Smooth muscle cell (in vitro differentiated cells): ENCODE data around the gene DGKH. TPM values are rescaled to one million over a fixed set of nuclear protein-coding genes. Genes with fewer than 3 reads are reported as not detected.

Experiments
- DNase-seq: peaks from one replicate; lab custom pipeline; 2025; ENCODE audit not compliant: unreplicated experiment; lab: John Stamatoyannopoulos, UW
- H2AFZ ChIP-seq: fragments of 200-600 bp; sonication (generic); 2 replicates; pipeline ENCODE4 v1.6.0; 2016; ENCODE audit warnings: antibody characterized with exemption, low read depth, mild to moderate bottlenecking
- H3F3A ChIP-seq: fragments of 200-600 bp; sonication (generic); 2 replicates; pipeline ENCODE4 v1.6.0; 2017; ENCODE audit warnings: antibody characterized with exemption, low read depth
- H3K27ac ChIP-seq: fragments of 200-600 bp; sonication (generic); 2 replicates; pipeline ENCODE4 v1.5.1; 2016; ENCODE audit warnings: low read depth, mild to moderate bottlenecking
- H3K27me3 ChIP-seq: fragments of 200-600 bp; sonication (generic); 2 replicates; pipeline ENCODE4 v1.6.1; 2016; ENCODE audit warnings: low read depth, mild to moderate bottlenecking
- H3K36me3 ChIP-seq: fragments of 200-600 bp; sonication (generic); 2 replicates; pipeline ENCODE4 v1.5.1; 2016; ENCODE audit warnings: low read depth
- H3K4me1 ChIP-seq: fragments of 200-600 bp; sonication (generic); 2 replicates; pipeline ENCODE4 v1.5.1; 2016; ENCODE audit warnings: low read depth
- H3K4me2 ChIP-seq: fragments of 200-600 bp; sonication (generic); 2 replicates; pipeline ENCODE4 v1.6.0; 2016; ENCODE audit warnings: mild to moderate bottlenecking
- H3K4me3 ChIP-seq: fragments of 200-600 bp; sonication (generic); 2 replicates; pipeline ENCODE4 v1.5.1; 2016; ENCODE audit warnings: mild to moderate bottlenecking
- H3K79me2 ChIP-seq: fragments of 200-600 bp; sonication (generic); 2 replicates; pipeline ENCODE4 v1.6.0; 2016; ENCODE audit warnings: low read depth, mild to moderate bottlenecking
- H3K9ac ChIP-seq: fragments of 200-600 bp; sonication (generic); 2 replicates; pipeline ENCODE4 v1.6.0; 2016; ENCODE audit warnings: low read depth
- H3K9me3 ChIP-seq: fragments of 200-600 bp; sonication (generic); replicated peaks from 2 replicates; pipeline ENCODE4 v1.5.1; 2016; ENCODE audit warnings: low read depth
- H4K20me1 ChIP-seq: fragments of 200-600 bp; sonication (generic); 2 replicates; pipeline ENCODE4 v1.6.0; 2016; ENCODE audit warnings: low read depth
- CTCF ChIP-seq: fragments of 200-600 bp; sonication (generic); IDR thresholded peaks from 2 replicates; pipeline ENCODE4 v1.5.1; 2017; ENCODE audit warnings: borderline replicate concordance, mild to moderate bottlenecking, antibody characterized with exemption; ENCODE audit not compliant: insufficient read depth, poor library complexity, severe bottlenecking
- WGBS: methylation state at CpG from one replicate; pipeline ENCODE4 v1.1.7; 2016; ENCODE audit warnings: low lambda C conversion rate; 5-methylcytosine and 5-hydroxymethylcytosine counted together
- polyA plus RNA-seq: library from polyadenylated mRNA; unstranded; fragments of >200 nt; fragmentation: Nextera tagmentation; extraction: Ambion mirVana; gene quantifications from 2 replicates; pipeline ENCODE4 v1.2.1, GENCODE V29; 2016
- total RNA-seq: library from RNA; depleted of rRNA; stranded (reverse); fragments of >200 nt; gene quantifications from 2 replicates; pipeline ENCODE4 v1.2.3, GENCODE V29; 2014

DGKH gene
- total and polyA plus RNA-seq, 2 experiments from 2014 or later = 1.3 to 6.8 TPM

- Histone ChIP-seq H3K27ac (peak overlapping the region; percentile 54), H2AFZ (peak overlapping the region; percentile 92), H3F3A (no peaks in the 10 kb centered on the region), H3K9me3 (no peaks in the 10 kb centered on the region), H4K20me1 (no peaks in the 10 kb centered on the region), H3K36me3 (no peaks in the 10 kb centered on the region), H3K79me2 (peaks cover 35% of the 10 kb centered on the region), H3K9ac (peak overlapping the region; percentile 85), H3K4me2 (peak overlapping the region; percentile 91), H3K4me3 (peak overlapping the region; percentile 94), H3K27me3 (no peaks in the 10 kb centered on the region), H3K4me1 (peaks cover 14% of the 10 kb centered on the region)
- peak; percentile 84 for DNase-seq
- no peak for TF ChIP-seq CTCF
- 5% methylated on average over 52 of the region's 57 CpGs for WGBS
These were observed 223.1 kb downstream of the DGKH start for GRCh38 chr13:42271337-42272114.

GRCh38 chr13:42272115-42272803 is 223.8 kb downstream of the DGKH start, which contains the start of gene AKAP11:
Gene AKAP11 (plus strand): TSS chr13:42272152. CDS start chr13:42286349, 14,197 bp downstream.
- Histone ChIP-seq H2AFZ (peak within 1 kb of the TSS; percentile 95), H3K4me2 (peak within 1 kb of the TSS; percentile 91), H3K4me3 (peak within 1 kb of the TSS; percentile 94), H3F3A (no peaks in the 10 kb centered on the region), H3K4me1 (peaks cover 14% of the 10 kb centered on the region), H3K36me3 (no peaks in the 10 kb centered on the region), H3K9me3 (no peaks in the 10 kb centered on the region), H3K9ac (peak within 1 kb of the TSS; percentile 85), H4K20me1 (peaks cover under 1% of the 10 kb centered on the region), H3K79me2 (peaks cover 36% of the 10 kb centered on the region), H3K27ac (peak within 1 kb of the TSS; percentile 54), H3K27me3 (no peaks in the 10 kb centered on the region)
- peak; percentile 51 for DNase-seq
- 1% methylated on average over 47 of the region's 59 CpGs for WGBS
- TF ChIP-seq CTCF = no peak

GRCh38 chr13:42272804-42273175 is 224.3 kb downstream of the DGKH start:
- Histone ChIP-seq H3K27ac (peak overlapping the region; percentile 7), H3K27me3 (no peaks in the 10 kb centered on the region), H3K9ac (peak overlapping the region; percentile 85), H3K4me3 (peak overlapping the region; percentile 94), H3K4me2 (peak overlapping the region; percentile 91), H2AFZ (peak overlapping the region; percentile 95), H3K4me1 (peaks cover 14% of the 10 kb centered on the region), H3F3A (no peaks in the 10 kb centered on the region), H4K20me1 (peaks cover 3% of the 10 kb centered on the region), H3K79me2 (peaks cover 42% of the 10 kb centered on the region), H3K36me3 (no peaks in the 10 kb centered on the region), H3K9me3 (no peaks in the 10 kb centered on the region)
- no peak for DNase-seq
- 31% methylated on average over 4 of the region's 4 CpGs for WGBS
- no peak for TF ChIP-seq CTCF
